ENCODE results near the gene NCLN. TPM values are rescaled to one million over a fixed set of nuclear protein-coding genes. Genes with fewer than 3 reads are reported as not detected.

NCLN gene
- total and polyA plus RNA-seq, 9 of the 15 experiments (the other 6 are each of a cell fraction or from before 2014, with no cell fraction given) = 3.8 to 126 (median 39.6) TPM

GRCh38 chr19:3154957-3155736 is 30.6 kb upstream of the NCLN start (continued):
- peak; percentile 65 for TF ChIP-seq TEAD4 (IDR thresholded peaks at IDR 0.05; ENCODE audit: low read length)
- TF ChIP-seq TEAD4 (CRISPR knock-in tag; IDR thresholded peaks at IDR 0.05; ENCODE audit: borderline replicate concordance) = no peak
- TF ChIP-seq ATF7 (IDR thresholded peaks at IDR 0.05) = peak; percentile 93
- peak; percentile 44; the same call in 1 of the 2 replicates for TF ChIP-seq MYNN (IDR thresholded peaks at IDR 0.05)
- TF ChIP-seq MYNN (CRISPR knock-in tag; IDR thresholded peaks at IDR 0.05) = no peak
- TF ChIP-seq TARDBP (IDR thresholded peaks at IDR 0.05) = peak; percentile 94
- TF ChIP-seq ZNF217 (CRISPR knock-in tag; IDR thresholded peaks at IDR 0.05) = no peak
- TF ChIP-seq ERF (CRISPR knock-in tag; IDR thresholded peaks at IDR 0.05) = peak; percentile 82
- no peak for TF ChIP-seq NUFIP1 (IDR thresholded peaks at IDR 0.05; ENCODE audit: partially characterized antibody)
- TF ChIP-seq NFIC (IDR thresholded peaks at IDR 0.05) = peak; percentile 52
- TF ChIP-seq GABPB2 (CRISPR knock-in tag; conservative IDR thresholded peaks at IDR 0.05) = no peak
- TF ChIP-seq RAD21 (CRISPR knock-in tag; conservative IDR thresholded peaks at IDR 0.05 in 1 of 2, IDR thresholded peaks at IDR 0.05 in 1 of 2) = peak; percentile 3 to 30; a peak in 2 of 4 replicates
- TF ChIP-seq, protein P1, sequence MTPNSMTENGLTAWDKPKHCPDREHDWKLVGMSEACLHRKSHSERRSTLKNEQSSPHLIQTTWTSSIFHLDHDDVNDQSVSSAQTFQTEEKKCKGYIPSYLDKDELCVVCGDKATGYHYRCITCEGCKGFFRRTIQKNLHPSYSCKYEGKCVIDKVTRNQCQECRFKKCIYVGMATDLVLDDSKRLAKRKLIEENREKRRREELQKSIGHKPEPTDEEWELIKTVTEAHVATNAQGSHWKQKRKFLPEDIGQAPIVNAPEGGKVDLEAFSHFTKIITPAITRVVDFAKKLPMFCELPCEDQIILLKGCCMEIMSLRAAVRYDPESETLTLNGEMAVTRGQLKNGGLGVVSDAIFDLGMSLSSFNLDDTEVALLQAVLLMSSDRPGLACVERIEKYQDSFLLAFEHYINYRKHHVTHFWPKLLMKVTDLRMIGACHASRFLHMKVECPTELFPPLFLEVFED (CRISPR knock-in tag; conservative IDR thresholded peaks at IDR 0.05) = peak; percentile 64; the same call in 1 of the 2 replicates
- peak; percentile 100 for TF ChIP-seq CHD4 (IDR thresholded peaks at IDR 0.05; ENCODE audit: insufficient read depth, insufficient replicate concordance, low read depth, low read length, poor library complexity, severe bottlenecking)
- peak; percentile 78 for TF ChIP-seq FOXM1 (IDR thresholded peaks at IDR 0.05; ENCODE audit: low read depth)
- TF ChIP-seq FOXM1 (CRISPR knock-in tag; IDR thresholded peaks at IDR 0.05; ENCODE audit: low read depth) = no peak
- peak in 1 of 3 experiments; percentile 87; a peak in 2 of 6 replicates for TF ChIP-seq ZBTB11 (CRISPR knock-in tag; IDR thresholded peaks at IDR 0.05)
- TF ChIP-seq RBM15 (IDR thresholded peaks at IDR 0.05; ENCODE audit: insufficient read depth, low read length) = no peak
- peak; percentile 16; the same call in 1 of the 2 replicates for TF ChIP-seq TAL1 (IDR thresholded peaks at IDR 0.05)
- peak; percentile 97 for TF ChIP-seq ETV5 (CRISPR knock-in tag; IDR thresholded peaks at IDR 0.05; ENCODE audit: low read depth)
- peak; percentile 75; the same call in 1 of the 2 replicates for TF ChIP-seq POLR2AphosphoS5 (IDR thresholded peaks at IDR 0.05; ENCODE audit: control insufficient read depth, insufficient read depth, low read depth, low read length)
- 0 out of 2 replicates have a peak, but pooled peaks have one; percentile 31 for TF ChIP-seq FOXP1 (CRISPR knock-in tag; IDR thresholded peaks at IDR 0.05)
